H7 (cell line): ENCODE measurements around the gene PRKCA. TPM values are rescaled to one million over a fixed set of nuclear protein-coding genes. Genes with fewer than 3 reads are reported as not detected.

ENCODE experiments used
- DNase-seq: peaks from one replicate; pipeline ENCODE4 v3.0.0; 2012
- H3K27me3 ChIP-seq: 2 replicates; pipeline ENCODE4 v1.6.0; 2011; ENCODE audit warnings: mild to moderate bottlenecking, low read length; ENCODE audit not compliant: control insufficient read depth, insufficient read depth
- H3K36me3 ChIP-seq: replicated peaks from 2 replicates; pipeline ENCODE4 v1.5.1; 2011; ENCODE audit warnings: low read length; ENCODE audit not compliant: control insufficient read depth, insufficient read depth
- H3K4me3 ChIP-seq: 2 replicates; pipeline ENCODE4 v1.5.1; 2011; ENCODE audit warnings: low read depth, mild to moderate bottlenecking, control low read depth, low read length, moderate library complexity; ENCODE audit not compliant: insufficient read depth
- total RNA-seq: library from RNA; depleted of rRNA; stranded (reverse); fragments of >200 nt; shearing (Covaris generic); gene quantifications from 2 replicates; pipeline ENCODE4 v1.2.3, GENCODE V29; 2014

Gene PRKCA
- total RNA-seq, 1 experiment from 2014 or later, result 10.0 TPM

GRCh38 chr17:66727634-66728570 is 425.5 kb downstream of the PRKCA start:
- no peak overlapping the region for H3K4me3 ChIP-seq
- peak; percentile 82 for DNase-seq
- H3K27me3 ChIP-seq, result no peaks in the 10 kb centered on the region
- no peaks in the 10 kb centered on the region for H3K36me3 ChIP-seq

- H3K36me3 ChIP-seq, result no peaks in the 10 kb centered on the region
- peak; percentile 63 for DNase-seq
- no peaks in the 10 kb centered on the region for H3K27me3 ChIP-seq
- H3K4me3 ChIP-seq, result no peak overlapping the region
These were observed 428.1 kb downstream of the PRKCA start for GRCh38 chr17:66730461-66730923.

DNA sequence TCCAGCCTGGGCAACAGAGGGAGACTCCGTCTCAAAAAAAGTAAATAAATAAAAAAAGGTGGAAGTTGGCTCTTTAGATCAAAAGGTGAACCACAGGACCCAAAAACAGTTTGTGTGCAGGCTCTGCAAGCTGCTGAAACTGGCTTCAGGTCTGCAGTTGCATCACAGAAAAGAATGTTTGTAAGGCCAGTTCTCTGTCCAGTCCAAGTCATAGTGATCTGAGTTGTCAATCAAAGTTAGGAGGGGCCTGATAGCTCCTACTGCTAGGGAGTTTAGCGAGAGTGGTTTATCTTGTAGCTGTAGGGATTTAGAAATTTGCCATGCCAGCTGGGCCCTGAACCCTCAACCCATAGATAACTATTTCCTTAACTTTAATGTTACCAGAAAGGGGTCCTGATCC is 431.3 kb downstream of the PRKCA start:
- no peaks in the 10 kb centered on the region for H3K27me3 ChIP-seq
- no peak overlapping the region for H3K4me3 ChIP-seq
- H3K36me3 ChIP-seq, result no peaks in the 10 kb centered on the region
- DNase-seq, result no peak

DNA sequence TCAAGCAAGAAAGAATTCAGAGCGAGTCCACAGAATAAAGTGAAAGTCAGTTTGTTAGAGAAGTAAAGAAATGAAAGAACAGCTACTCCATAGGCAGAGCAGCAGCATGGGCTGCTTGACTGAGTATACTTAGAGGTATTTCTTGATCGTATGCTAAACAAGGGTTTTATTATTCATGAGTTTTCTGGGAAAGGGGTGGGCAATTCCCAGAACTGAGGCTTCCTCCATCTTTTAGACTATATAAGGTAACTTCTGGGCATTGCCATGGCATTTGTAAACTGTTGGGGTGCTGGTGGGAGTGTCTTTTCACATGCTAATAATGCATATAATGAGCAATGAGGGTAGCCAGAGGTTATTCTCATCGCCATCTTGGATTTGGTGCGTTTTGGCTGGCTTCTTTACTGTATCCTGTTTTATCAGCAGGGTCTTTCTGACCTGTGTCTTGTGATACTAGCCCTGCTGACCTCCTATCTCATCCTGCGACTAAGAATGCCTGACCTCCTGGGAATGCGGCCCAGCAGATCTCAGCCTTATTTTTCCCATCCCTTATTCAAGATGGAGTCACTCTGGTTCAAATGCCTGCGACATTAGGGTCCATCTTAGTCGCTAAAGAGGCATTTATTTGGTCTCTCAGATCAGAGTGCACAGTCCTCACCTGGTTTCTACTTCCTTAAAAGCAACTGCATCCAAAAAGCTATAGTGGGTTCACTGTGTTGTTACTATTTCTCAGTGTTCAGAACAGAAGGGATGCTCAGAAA is 432.0 kb downstream of the PRKCA start:
- no peak for DNase-seq
- Histone ChIP-seq H3K4me3 (no peak overlapping the region), H3K27me3 (no peaks in the 10 kb centered on the region), H3K36me3 (no peaks in the 10 kb centered on the region)

- Histone ChIP-seq H3K27me3 (no peaks in the 10 kb centered on the region), H3K36me3 (no peaks in the 10 kb centered on the region), H3K4me3 (no peak overlapping the region)
- DNase-seq, result peak; percentile 81
These were observed 435.1 kb downstream of the PRKCA start for GRCh38 chr17:66737524-66737923.

GRCh38 chr17:66738301-66738700 is 435.9 kb downstream of the PRKCA start:
- no peak for DNase-seq
- Histone ChIP-seq H3K4me3 (no peak overlapping the region), H3K36me3 (no peaks in the 10 kb centered on the region)

DNA sequence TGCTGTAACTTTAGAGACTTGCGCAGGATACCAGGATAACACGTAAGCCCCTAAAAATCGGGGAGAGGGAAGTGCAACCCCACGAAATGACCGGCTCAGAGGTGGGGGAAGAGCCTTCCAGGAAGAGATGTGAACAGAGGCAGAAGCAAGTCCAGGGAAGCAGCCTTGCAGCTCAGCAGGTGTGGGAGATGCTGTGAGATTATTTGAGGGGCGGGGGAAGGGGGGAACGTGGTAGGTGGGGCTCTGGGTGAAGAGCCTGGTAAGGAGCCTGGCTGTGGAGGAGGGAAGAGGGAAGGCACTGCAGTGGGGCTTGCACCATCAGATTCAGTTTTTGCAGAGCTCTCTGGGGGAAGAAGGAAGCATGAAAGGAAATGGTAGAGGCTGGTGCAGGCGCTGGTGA is 437.1 kb downstream of the PRKCA start:
- no peak for DNase-seq
- no peaks in the 10 kb centered on the region for H3K36me3 ChIP-seq
- H3K4me3 ChIP-seq, result no peak overlapping the region
- H3K27me3 ChIP-seq, result no peaks in the 10 kb centered on the region

More at GRCh38 chr17:66738301-66738700, 435.9 kb downstream of the PRKCA start:
- H3K27me3 ChIP-seq, result no peaks in the 10 kb centered on the region

DNA sequence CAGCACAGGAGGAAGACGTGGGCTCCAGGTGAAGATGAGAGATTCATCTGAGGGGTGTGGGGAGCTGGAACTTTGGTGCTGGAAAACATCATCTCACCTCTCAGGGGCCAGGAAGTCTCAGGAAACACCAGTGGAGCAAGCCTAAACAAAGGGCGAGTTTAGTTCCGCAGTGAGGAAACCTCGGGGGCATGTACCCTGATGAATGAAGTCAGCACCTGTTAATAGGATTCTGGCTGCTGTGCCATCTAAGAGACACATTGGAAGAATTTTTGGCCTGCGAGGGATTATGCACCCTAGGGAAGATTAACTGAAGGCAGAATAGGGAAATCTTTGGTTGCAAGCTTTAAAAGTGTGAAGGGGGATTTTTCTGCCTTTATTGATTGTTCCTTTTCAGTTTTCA is 437.8 kb downstream of the PRKCA start:
- no peaks in the 10 kb centered on the region for H3K27me3 ChIP-seq
- DNase-seq, result no peak
- H3K4me3 ChIP-seq, result no peak overlapping the region
- no peaks in the 10 kb centered on the region for H3K36me3 ChIP-seq

DNA sequence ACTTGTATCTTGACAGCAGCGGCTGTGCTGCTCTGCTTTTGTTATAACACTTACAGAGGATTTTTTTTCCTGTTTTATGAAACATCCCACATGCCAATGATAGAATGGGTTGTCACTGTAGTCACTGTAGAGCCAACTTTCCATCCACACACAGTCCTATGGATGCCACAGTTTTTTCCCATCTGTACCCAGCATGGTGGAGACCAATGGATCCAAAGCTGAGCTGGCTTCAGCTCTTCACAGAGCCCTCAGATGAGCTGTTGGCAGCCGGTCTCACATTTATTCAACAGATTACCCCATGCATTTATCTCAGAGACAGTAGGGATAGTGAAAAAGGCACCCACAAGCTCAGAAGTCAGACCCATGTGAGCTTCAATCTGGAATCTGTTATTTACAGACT is 441.1 kb downstream of the PRKCA start:
- Histone ChIP-seq H3K4me3 (no peak overlapping the region), H3K36me3 (no peaks in the 10 kb centered on the region), H3K27me3 (no peaks in the 10 kb centered on the region)
- DNase-seq, result no peak

- H3K27me3 ChIP-seq, result no peaks in the 10 kb centered on the region
- H3K4me3 ChIP-seq, result no peak overlapping the region
- no peaks in the 10 kb centered on the region for H3K36me3 ChIP-seq
- DNase-seq, result no peak
These were observed 444.3 kb downstream of the PRKCA start for GRCh38 chr17:66746736-66747135.

- Histone ChIP-seq H3K36me3 (no peaks in the 10 kb centered on the region), H3K27me3 (no peaks in the 10 kb centered on the region), H3K4me3 (no peak overlapping the region)
- DNase-seq, result no peak
These were observed 445.3 kb downstream of the PRKCA start for GRCh38 chr17:66747578-66748275.

DNA sequence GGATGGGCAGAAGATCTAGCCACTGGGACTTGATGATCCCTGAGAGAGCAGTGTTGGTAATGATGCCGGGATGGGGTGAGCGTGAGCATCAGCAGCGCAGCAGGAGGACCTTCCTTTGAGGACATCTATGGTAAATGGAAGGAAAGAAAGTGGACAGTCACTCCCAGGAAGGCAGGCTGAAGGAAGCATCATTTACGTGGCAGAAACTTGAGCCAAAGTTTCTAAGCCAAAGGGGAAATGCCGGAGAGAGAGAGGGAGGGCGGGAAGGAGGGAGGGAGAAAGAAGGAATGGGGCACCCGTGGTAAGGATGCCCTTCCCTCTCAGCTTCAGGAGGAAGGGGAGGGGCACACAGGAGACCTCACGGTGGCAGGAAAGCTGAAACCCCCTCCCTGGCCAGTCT is 446.2 kb downstream of the PRKCA start:
- Histone ChIP-seq H3K27me3 (no peaks in the 10 kb centered on the region), H3K36me3 (no peaks in the 10 kb centered on the region), H3K4me3 (no peak overlapping the region)
- no peak for DNase-seq

DNA sequence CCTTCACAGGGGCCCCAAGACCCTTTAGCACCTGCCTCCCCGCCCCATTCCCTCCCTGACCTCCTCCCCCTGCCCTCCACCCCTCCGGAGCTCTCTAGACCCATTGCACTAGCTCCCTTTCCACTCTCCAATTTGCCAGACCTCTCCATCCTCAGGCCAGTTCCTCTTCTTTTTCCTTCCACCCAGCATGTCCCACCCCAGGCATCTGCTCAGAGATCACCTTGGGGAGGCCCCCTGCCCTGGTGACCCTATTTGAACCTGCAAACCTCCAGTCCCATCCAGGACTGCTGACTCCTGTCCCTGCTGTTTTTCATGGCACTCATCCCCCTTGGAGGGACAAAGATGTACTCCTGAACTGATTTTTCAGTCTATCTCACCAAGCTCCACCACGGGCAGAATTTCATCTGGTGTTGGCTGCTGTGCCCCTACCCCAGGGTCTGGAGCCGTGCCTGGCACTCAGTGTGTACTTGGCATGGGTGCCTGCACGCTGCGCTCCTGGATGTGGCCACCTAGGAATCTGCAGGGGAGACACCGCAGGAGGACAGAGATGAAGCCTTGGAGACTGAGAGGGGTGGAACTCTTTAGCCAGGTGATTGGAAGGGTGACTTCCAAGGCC is 446.9 kb downstream of the PRKCA start:
- H3K4me3 ChIP-seq, result no peak overlapping the region
- H3K36me3 ChIP-seq, result no peaks in the 10 kb centered on the region
- H3K27me3 ChIP-seq, result no peaks in the 10 kb centered on the region
- DNase-seq, result no peak

GRCh38 chr17:66750116-66750515 is 447.7 kb downstream of the PRKCA start:
- Histone ChIP-seq H3K36me3 (no peaks in the 10 kb centered on the region), H3K4me3 (no peak overlapping the region), H3K27me3 (no peaks in the 10 kb centered on the region)
- DNase-seq, result no peak
